HFF-Myc (cell line): Measurements from ENCODE around the gene CNOT3.
"Not testable (repeated sequence)": the region's sequence is repeated elsewhere in the genome, so short reads cannot be mapped to it uniquely, and the experiment has no call there.

Experiments
- DNase-seq: peaks from one replicate; pipeline ENCODE4 v3.0.0-alpha.2; 2011; ENCODE audit warnings: low read depth; ENCODE audit errors: extremely low read depth
- H3K4me3 ChIP-seq: replicated peaks from 2 replicates; pipeline ENCODE4 v1.5.1; 2011; ENCODE audit warnings: low read depth, mild to moderate bottlenecking, control low read depth, low read length
- TF ChIP-seq, protein P1 (sequence below): IDR thresholded peaks from 2 replicates; pipeline ENCODE4 v1.5.1; 2012; ENCODE audit warnings: mild to moderate bottlenecking, low read depth, low read length, control low read depth; ENCODE audit errors: missing control alignments

CNOT3 gene

GRCh38 chr19:54162884-54163283 lies 25.3 kb downstream of the CNOT3 start:
- H3K4me3 ChIP-seq = no peak overlapping the region
- TF ChIP-seq, protein P1, sequence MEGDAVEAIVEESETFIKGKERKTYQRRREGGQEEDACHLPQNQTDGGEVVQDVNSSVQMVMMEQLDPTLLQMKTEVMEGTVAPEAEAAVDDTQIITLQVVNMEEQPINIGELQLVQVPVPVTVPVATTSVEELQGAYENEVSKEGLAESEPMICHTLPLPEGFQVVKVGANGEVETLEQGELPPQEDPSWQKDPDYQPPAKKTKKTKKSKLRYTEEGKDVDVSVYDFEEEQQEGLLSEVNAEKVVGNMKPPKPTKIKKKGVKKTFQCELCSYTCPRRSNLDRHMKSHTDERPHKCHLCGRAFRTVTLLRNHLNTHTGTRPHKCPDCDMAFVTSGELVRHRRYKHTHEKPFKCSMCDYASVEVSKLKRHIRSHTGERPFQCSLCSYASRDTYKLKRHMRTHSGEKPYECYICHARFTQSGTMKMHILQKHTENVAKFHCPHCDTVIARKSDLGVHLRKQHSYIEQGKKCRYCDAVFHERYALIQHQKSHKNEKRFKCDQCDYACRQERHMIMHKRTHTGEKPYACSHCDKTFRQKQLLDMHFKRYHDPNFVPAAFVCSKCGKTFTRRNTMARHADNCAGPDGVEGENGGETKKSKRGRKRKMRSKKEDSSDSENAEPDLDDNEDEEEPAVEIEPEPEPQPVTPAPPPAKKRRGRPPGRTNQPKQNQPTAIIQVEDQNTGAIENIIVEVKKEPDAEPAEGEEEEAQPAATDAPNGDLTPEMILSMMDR = no peak
- DNase-seq = no peak

DNA sequence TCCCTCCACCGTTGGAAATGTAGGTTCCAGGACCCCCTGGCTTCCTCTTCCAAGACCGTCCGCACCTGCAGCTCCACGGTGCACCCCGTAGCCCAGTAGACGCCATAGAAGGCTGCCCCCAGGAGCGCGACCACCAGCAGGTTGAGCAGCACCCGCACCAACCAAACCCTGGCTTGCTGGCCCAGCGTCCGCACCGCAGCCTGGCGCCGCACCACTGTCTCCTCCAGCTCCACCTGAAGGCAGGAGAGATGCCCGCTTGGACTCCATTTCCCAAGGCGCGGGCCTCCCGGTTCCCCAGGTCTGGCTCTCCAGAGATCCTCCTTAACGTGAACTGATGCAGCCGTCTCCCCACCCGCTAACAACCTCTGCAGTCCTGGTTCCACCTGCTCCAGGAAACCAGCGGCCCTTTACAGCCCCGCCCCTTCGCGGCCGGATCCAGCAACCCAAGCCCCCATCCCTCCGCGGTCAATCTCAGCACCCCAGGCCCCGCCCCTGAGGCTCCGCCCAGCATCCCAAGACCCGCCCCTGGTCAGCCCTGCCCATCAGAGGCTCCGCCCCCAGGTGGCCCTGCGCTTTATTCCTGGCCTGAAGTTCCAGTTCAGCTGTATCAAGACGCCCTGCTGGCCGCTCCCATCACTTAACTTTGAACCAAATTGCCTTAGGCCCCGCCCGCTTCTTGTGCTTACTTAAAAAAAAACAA lies 27.0 kb downstream of the CNOT3 start:
- no peak overlapping the region for H3K4me3 ChIP-seq
- no peak for DNase-seq
- TF ChIP-seq, protein P1 = no peak

GRCh38 chr19:54165222-54165621 lies 27.7 kb downstream of the CNOT3 start:
- no peak for DNase-seq
- TF ChIP-seq, protein P1 = no peak
- no peak overlapping the region for H3K4me3 ChIP-seq

GRCh38 chr19:54168174-54168917 lies 30.8 kb downstream of the CNOT3 start:
- TF ChIP-seq, protein P1 = peak; percentile 85
- no peak overlapping the region for H3K4me3 ChIP-seq

DNA sequence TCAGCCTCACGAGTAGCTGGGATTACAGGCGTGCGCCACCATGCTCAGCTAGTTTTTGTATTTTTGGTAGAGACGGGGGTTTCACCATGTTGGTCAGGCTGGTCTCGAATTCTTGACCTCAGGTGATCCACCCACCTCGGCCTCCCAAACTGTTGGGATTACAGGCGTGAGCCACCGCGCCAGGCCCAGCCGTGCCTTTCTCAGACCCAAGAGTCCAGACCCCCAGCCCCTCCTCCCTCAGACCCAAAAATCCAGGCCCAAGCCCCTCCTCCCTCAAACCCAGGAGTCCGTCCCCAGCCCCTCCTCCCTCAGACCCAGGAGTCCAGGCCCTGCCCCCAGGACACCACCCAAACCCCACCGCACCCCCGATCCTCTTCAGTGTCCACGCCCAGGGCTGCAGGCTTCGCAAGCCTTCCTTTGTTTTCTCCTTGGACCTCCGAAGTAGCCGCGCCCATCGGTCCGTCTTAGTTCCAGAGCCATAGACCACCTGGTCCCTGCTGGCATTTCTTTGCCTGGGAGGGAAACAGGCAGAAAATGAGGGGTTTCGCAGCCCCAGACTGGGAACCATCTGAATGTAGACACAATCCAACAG lies 31.7 kb downstream of the CNOT3 start:
- TF ChIP-seq, protein P1 = no peak
- DNase-seq = no peak
- H3K4me3 ChIP-seq = no peak overlapping the region

More at GRCh38 chr19:54168174-54168917, 30.8 kb downstream of the CNOT3 start:
- peak; percentile 70 for DNase-seq

DNA sequence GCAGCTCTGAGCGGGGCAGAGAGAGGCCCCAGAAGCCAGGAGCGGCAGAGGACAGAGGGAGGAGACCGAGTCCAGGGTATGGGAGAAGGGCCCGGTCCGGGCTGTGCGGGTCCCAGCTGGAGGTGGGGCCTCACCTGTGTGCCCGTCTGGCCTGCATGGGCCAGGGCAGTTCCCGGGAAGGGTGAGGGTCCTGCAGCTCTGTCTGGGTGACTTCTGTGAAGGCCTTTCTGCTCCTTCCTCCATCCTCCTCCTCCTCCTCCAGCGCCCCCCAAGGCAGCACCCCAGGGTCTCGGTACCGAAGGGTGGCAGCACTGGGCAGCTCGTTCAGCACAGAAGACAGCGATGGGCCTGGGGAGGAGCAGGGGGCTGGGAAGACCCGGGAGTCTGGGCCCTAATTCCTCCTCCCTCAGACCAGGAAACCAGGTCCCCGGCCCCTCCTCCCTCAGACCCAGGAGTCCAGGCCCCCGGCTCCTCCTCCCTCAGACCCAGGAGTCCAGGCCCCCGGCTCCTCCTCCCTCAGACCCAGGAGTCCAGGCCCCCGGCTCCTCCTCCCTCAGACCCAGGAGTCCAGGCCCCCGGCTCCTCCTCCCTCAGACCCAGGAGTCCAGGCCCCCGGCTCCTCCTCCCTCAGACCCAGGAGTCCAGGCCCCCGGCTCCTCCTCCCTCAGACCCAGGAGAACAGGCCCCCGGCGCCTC lies 34.3 kb downstream of the CNOT3 start:
- DNase-seq, H3K4me3 ChIP-seq: not testable (repeated sequence)
